ENCODE data around the gene GSPT1.

The GSPT1 gene

GRCh38 chr16:11909653-11910545, 5.9 kb downstream of the GSPT1 start:
- no peak for DNase-seq

- DNase-seq = no peak
Measured at GRCh38 chr16:11907160-11907970, 8.4 kb downstream of the GSPT1 start.

DNA sequence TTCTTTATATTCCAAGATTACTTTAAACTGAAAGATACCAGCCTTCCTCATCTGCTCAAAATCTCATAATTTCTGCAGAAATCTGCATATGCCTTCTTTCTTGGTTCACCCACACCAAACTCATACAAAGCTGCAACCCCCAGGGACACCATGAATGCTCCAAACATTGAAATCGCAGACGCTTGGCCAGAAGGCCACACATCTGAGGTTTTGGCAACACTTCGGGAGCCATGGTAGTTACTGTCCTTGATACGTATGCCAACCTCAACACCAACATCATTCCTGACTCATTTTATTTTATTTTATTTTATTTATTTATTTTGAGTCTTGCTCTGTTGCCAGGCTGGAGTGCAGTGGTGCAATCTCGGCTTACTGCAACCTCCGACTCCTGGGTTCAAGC, 11.8 kb downstream of the GSPT1 start:
- DNase-seq = no peak

- no peak for DNase-seq
Measured at GRCh38 chr16:11901091-11901490, 14.7 kb downstream of the GSPT1 start.

DNA sequence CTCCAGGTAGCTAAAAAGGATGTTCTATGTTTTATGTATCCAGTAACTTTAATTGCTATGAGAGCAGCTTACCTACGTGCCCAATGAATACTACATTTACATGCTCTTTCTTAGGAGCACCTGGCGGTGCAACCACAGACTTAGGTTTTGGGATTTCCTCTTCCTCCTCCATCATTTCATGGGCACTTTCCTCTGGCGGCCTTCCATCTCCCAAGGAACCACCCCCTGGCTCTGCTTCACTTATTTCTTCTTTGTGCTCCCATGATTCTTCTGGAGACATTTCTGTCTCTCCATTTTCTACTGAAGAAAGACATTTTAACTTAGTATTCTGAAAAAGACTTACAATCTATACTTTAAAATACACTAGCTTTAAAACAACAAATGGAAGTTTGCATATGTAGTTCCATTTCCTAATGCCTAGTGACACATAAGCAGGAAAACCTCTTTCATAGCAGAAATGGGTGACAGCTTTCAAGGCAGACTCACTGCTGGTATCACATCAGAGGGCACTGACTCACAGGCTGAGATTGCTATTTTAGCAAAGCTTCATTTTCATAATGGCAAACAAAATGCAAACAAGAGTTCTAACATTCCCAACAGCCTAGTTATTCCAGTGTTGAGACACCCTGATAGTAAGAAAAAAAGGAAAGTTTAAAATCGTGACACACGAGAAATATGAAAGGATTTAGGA, 19.1 kb downstream of the GSPT1 start:
- no peak for DNase-seq

DNA sequence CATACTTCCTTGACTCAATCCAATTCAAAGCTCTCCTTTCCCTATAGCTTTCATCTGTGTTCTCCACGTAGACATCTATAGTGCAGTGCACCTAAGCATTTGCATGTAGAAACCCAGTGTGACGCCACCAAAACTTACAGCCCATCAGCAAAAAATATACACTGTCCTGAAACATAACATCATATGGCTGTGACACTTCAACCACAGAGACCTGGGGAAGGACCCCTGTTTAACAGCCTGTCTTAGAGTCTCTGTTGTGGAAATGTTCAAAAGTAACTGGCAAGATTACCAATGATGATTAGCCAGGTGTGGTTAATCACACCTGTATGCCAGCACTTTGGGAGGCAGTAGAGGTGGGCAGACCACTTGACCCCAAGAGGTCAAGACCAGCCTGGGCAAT, 22.2 kb downstream of the GSPT1 start:
- no peak for DNase-seq

DNA sequence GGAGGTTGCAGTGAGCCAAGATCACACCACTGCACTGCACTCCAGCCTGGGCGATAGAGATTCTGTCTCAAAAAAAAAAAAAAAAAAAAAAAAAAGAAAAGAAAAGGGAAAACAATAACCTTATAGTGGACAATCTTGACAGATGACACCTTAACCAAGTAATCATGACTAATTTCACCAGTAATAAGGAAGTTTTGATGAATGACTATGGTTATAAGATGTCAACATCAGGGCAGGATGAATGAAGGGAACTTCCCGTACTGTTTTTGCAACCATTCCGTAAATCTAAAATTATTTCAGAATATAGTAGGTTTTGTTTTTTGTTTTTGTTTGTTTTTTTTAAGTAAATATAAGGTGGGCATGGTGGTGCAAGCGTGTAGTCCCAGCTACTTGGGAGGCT, 23.0 kb downstream of the GSPT1 start:
- DNase-seq = no peak

GRCh38 chr16:11890231-11890965, 25.4 kb downstream of the GSPT1 start:
- no peak for DNase-seq

DNA sequence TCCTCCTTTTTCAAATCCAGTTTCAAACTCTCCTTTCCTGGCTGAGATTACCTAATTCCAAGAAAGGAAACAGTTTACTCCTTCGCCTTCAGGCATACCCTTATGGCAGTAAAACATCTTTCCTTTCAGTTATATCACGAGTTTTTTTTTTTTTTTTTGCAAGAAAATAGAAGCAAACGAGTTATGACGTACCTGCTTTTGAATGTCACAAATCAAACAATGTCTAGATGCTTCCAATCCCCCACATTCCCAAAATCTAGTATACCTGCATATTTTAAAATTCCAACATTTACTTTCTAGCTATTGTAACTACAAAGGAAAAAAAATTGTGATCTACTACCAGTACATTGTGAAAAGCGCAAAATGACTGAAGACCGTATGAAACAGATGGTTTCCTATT, 28.9 kb downstream of the GSPT1 start:
- no peak for DNase-seq

DNA sequence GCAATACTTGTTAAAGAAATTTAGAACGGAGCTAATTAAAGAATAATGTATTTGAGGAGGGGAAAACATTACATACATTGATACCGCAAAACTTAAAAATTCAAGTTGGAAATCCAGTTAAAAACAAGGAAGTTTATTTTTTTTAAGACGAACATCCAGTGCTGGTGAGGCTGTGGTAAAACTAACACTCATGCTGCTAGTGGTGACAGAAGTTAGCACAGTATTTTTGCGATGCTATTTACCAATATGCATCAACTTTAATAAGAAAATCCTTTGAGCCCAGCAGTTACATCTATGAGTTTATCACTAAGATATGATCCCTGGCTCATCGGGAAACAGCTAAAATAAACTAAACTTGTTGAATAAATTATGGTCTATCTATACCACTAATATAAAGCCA, 31.7 kb downstream of the GSPT1 start:
- no peak for DNase-seq

- no peak for DNase-seq
Measured at GRCh38 chr16:11880007-11880406, 35.7 kb downstream of the GSPT1 start.

- no peak for DNase-seq
Measured at GRCh38 chr16:11877374-11877773, 38.4 kb downstream of the GSPT1 start.

- DNase-seq = no peak
Measured at GRCh38 chr16:11876306-11876705, 39.5 kb downstream of the GSPT1 start.

- no peak for DNase-seq
Measured at GRCh38 chr16:11875721-11876120, 40.0 kb downstream of the GSPT1 start.

- DNase-seq = no peak
Measured at GRCh38 chr16:11871193-11871592, 44.6 kb downstream of the GSPT1 start.

GRCh38 chr16:11870399-11870798, 45.4 kb downstream of the GSPT1 start:
- DNase-seq = no peak

DNA sequence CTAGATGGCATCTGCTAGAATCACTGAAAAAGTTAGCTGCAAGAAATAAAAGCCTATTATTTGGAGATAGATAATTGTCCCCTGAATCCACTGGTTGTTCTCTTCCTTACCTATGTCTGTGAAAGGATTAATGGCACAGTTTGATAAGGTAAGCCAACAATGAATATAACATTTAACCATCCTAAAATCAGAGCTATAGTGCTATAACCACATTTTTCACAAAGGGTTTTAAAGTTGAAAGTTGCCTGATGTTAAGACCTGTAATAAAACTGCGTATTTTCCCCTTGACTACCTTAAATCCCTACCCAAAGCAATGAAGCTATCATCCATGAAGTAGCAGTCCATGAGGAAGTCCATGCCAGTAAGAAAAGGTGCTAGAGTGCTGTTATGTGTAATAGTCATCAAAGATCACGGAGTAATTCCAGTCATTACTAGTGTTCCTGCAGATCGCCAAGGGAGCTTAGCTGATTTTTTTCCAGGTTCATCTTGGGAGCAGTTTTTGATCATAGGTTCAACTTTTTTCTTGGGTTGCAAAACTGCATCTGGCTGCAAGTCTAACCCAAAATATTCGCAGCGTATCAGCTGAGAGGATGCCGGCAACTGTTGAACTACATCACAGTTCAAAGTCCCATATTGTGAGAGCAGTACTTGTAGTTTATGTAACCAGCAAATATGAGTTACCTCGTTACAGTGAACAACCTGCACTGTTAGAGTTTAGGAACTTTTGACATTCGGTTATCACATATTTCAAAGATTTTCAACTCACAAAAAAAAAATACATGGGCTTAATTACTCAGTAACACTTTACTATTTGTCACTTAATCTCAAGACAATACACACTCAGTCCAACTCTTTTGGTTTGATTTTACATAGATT, 46.2 kb downstream of the GSPT1 start:
- DNase-seq = no peak

- DNase-seq = no peak
Measured at GRCh38 chr16:11868412-11868980, 47.3 kb downstream of the GSPT1 start.

DNA sequence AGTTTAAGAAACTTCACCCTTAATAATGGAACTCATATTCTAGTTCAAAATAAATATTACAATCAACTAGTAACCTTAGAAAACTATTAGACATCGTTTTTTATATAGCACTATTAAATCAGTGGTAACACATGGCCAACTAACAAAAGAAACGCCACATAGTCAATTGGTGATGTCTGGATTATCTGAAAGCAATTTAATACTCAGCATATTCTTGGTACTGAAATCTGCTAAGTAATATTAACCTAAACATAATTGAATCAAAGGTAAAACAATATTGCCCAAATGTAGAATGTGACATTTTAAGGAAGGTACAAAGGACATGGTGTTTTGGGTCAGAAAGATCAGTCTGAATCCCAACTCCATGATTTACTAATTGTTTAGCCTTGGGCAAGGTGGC, 53.3 kb downstream of the GSPT1 start:
- DNase-seq = no peak

DNA sequence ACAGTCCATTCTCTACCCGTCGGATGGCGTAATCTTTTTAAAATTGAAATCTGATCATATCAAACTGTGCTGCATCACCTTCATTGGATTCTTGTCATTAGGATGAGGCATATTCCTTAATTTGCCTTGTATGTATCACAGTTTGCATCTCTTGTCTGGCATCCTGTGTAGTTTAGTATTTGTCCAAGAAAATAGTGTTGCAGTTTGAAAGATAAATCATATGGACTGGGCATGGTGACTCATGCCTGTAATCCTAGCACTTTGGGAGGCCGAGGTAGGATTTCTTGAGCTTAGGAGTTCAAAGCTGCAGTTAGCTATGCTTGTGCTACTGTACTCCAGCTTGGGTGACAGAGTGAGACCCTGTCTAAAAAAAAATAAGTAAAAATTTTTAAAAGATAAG, 58.6 kb downstream of the GSPT1 start:
- DNase-seq = no peak

GRCh38 chr16:11852092-11852809, 63.5 kb downstream of the GSPT1 start:
- DNase-seq = no peak
